WTC11 (cell line): ENCODE results near the gene WDPCP. TPM values are rescaled to one million over a fixed set of nuclear protein-coding genes. Genes with fewer than 3 reads are reported as not detected.

Experiments
- ATAC-seq: fragments of 200-7000 bp; cut with Tn5 transposase; 2 replicates; pipeline ENCODE4 v1.10.0; 2021; ENCODE audit warnings: mild to moderate bottlenecking, moderate library complexity
- CTCF ChIA-PET: fragments of 300-600 bp; sonication (Branson Sonifier 250); formaldehyde crosslinking; loops from one replicate; lab custom pipeline; 2021; ENCODE audit warnings: antibody characterized with exemption; lab: Charles Lee
- POLR2A ChIA-PET: fragments of 350-600 bp; sonication (Branson Sonifier 250); formaldehyde crosslinking; loops from one replicate; lab custom pipeline; 2021; ENCODE audit warnings: antibody characterized with exemption; lab: Charles Lee
- DNase-seq: peaks from one replicate; pipeline ENCODE4 v3.0.0; 2021; ENCODE audit warnings: low spot score
- H3K27ac Mint-ChIP-seq: 2 replicates; pipeline ENCODE4 v1.8.0; 2021; ENCODE audit warnings: mixed read lengths
- H3K27me3 Mint-ChIP-seq: 2 replicates; pipeline ENCODE4 v1.8.0; 2021; ENCODE audit warnings: low read depth, mild to moderate bottlenecking, moderate library complexity, mixed read lengths
- H3K36me3 Mint-ChIP-seq: 2 replicates; pipeline ENCODE4 v1.8.0; 2021; ENCODE audit warnings: mixed read lengths
- H3K4me1 Mint-ChIP-seq: 2 replicates; pipeline ENCODE4 v1.8.0; 2022; ENCODE audit warnings: mixed read lengths
- H3K4me3 Mint-ChIP-seq: 2 replicates; pipeline ENCODE4 v1.8.0; 2021; ENCODE audit warnings: mild to moderate bottlenecking, moderate library complexity, mixed read lengths
- H3K9me3 Mint-ChIP-seq: 2 replicates; pipeline ENCODE4 v1.8.0; 2021; ENCODE audit warnings: mixed read lengths
- AR ChIP-seq: fragments of 250-450 bp; sonication (Bioruptor Pico); IDR thresholded peaks from 2 replicates; pipeline ENCODE4 v1.9.0; 2021; ENCODE audit warnings: mild to moderate bottlenecking
- ATF3 ChIP-seq: sonication (generic); formaldehyde crosslinking; conservative IDR thresholded peaks from 2 replicates; pipeline ENCODE4 v1.8.1; 2022; ENCODE audit warnings: mild to moderate bottlenecking, missing genetic modification reagents
- CBFB ChIP-seq: sonication (generic); formaldehyde crosslinking; IDR thresholded peaks from 2 replicates; pipeline ENCODE4 v1.8.1; 2022; ENCODE audit warnings: mild to moderate bottlenecking, low read depth, missing genetic modification reagents
- ELF4 ChIP-seq: sonication (generic); formaldehyde crosslinking; IDR thresholded peaks from 2 replicates; pipeline ENCODE4 v1.8.1; 2022; ENCODE audit warnings: low read depth, mild to moderate bottlenecking, moderate library complexity, missing genetic modification reagents
- ERG ChIP-seq: fragments of 250-450 bp; sonication (Bioruptor Pico); IDR thresholded peaks from 2 replicates; pipeline ENCODE4 v1.8.0; 2021; ENCODE audit warnings: mild to moderate bottlenecking
- ETV6 ChIP-seq: sonication (generic); formaldehyde crosslinking; IDR thresholded peaks from 2 replicates; pipeline ENCODE4 v1.8.1; 2022; ENCODE audit warnings: mild to moderate bottlenecking, missing genetic modification reagents
- JAZF1 ChIP-seq: fragments of 250-450 bp; sonication (Bioruptor Pico); IDR thresholded peaks from 2 replicates; pipeline ENCODE4 v1.9.0; 2021; ENCODE audit warnings: moderate library complexity, mild to moderate bottlenecking, inconsistent platforms
- MAX ChIP-seq: sonication (generic); formaldehyde crosslinking; IDR thresholded peaks from 2 replicates; pipeline ENCODE4 v1.8.0; 2022; ENCODE audit warnings: mild to moderate bottlenecking, missing genetic modification reagents
- PREB ChIP-seq: sonication (generic); formaldehyde crosslinking; IDR thresholded peaks from 2 replicates; pipeline ENCODE4 v1.8.1; 2022; ENCODE audit warnings: mild to moderate bottlenecking, missing genetic modification reagents, moderate library complexity, borderline replicate concordance
- PRRX2 ChIP-seq: fragments of 250-450 bp; sonication (Bioruptor Pico); IDR thresholded peaks from 2 replicates; pipeline ENCODE4 v1.8.0; 2021; ENCODE audit warnings: mild to moderate bottlenecking
- RORB ChIP-seq: fragments of 250-450 bp; sonication (Bioruptor Pico); IDR thresholded peaks from 2 replicates; pipeline ENCODE4 v1.9.0; 2021; ENCODE audit warnings: mild to moderate bottlenecking
- SMAD3 ChIP-seq: sonication (generic); formaldehyde crosslinking; IDR thresholded peaks from 2 replicates; pipeline ENCODE4 v1.8.0; 2022; ENCODE audit warnings: missing genetic modification reagents, mild to moderate bottlenecking, borderline replicate concordance
- SOX15 ChIP-seq: fragments of 250-450 bp; sonication (Bioruptor Pico); IDR thresholded peaks from 2 replicates; pipeline ENCODE4 v1.9.0; 2021; ENCODE audit warnings: mild to moderate bottlenecking
- TCF7 ChIP-seq: sonication (generic); formaldehyde crosslinking; IDR thresholded peaks from 2 replicates; pipeline ENCODE4 v1.8.0; 2022; ENCODE audit warnings: mild to moderate bottlenecking, low read depth, missing genetic modification reagents, moderate library complexity
- TEAD1 ChIP-seq: sonication (generic); formaldehyde crosslinking; IDR thresholded peaks from 2 replicates; pipeline ENCODE4 v1.8.0; 2022; ENCODE audit warnings: mild to moderate bottlenecking, missing genetic modification reagents
- ZNF281 ChIP-seq: sonication (generic); formaldehyde crosslinking; IDR thresholded peaks from 2 replicates; pipeline ENCODE4 v1.8.0; 2023; ENCODE audit warnings: mild to moderate bottlenecking, missing genetic modification reagents
- ZNF423 ChIP-seq: fragments of 250-450 bp; sonication (Bioruptor Pico); IDR thresholded peaks from 2 replicates; pipeline ENCODE4 v2.1.2; 2022; ENCODE audit warnings: mild to moderate bottlenecking, moderate library complexity
- ZNF512 ChIP-seq: sonication (generic); formaldehyde crosslinking; IDR thresholded peaks from 2 replicates; pipeline ENCODE4 v1.8.1; 2022; ENCODE audit warnings: missing genetic modification reagents, borderline replicate concordance
- ZNF532 ChIP-seq: fragments of 250-450 bp; sonication (Bioruptor Pico); IDR thresholded peaks from 2 replicates; pipeline ENCODE4 v1.9.0; 2021; ENCODE audit warnings: mild to moderate bottlenecking, borderline replicate concordance
- total RNA-seq: library from RNA; stranded (reverse); gene quantifications from 3 replicates; pipeline ENCODE4 v1.2.3, GENCODE V29; 2021

The WDPCP gene
- total RNA-seq, 1 experiment from 2014 or later: 10.9 TPM

GRCh38 chr2:63249161-63249560, 339.1 kb downstream of the WDPCP start (continued):
- TF ChIP-seq AR (CRISPR knock-in tag): no peak
- no peak for TF ChIP-seq ELF4 (CRISPR knock-in tag)
- no peak for TF ChIP-seq MAX (CRISPR knock-in tag)
- no peak for TF ChIP-seq PREB (CRISPR knock-in tag)
- TF ChIP-seq RORB (CRISPR knock-in tag): no peak
- TF ChIP-seq, all 79 proteins: peak for 0

- TF ChIP-seq SOX15 (no peak), ETV6 (CRISPR knock-in tag) (no peak), SMAD3 (CRISPR knock-in tag) (no peak), PRRX2 (no peak), ZNF532 (CRISPR knock-in tag) (no peak), CBFB (CRISPR knock-in tag) (no peak), ZNF512 (no peak)
- H3K9me3 Mint-ChIP-seq: no peaks in the 10 kb centered on the region
- no peak overlapping the region for H3K27ac Mint-ChIP-seq
- no peak for ATAC-seq
- no peak for DNase-seq
- ChIA-PET CTCF (no interaction called here), POLR2A (no interaction called here)
- no peak overlapping the region for H3K4me3 Mint-ChIP-seq
- no peaks in the 10 kb centered on the region for H3K36me3 Mint-ChIP-seq
- H3K4me1 Mint-ChIP-seq: peaks cover 10% of the 10 kb centered on the region
- H3K27me3 Mint-ChIP-seq: no peaks in the 10 kb centered on the region
Observed at GRCh38 chr2:63242747-63243146, 345.5 kb downstream of the WDPCP start.

GRCh38 chr2:63225964-63226686, 362.2 kb downstream of the WDPCP start:
- ATAC-seq (no peak), DNase-seq (no peak)
- Mint-ChIP-seq H3K27me3 (no peaks in the 10 kb centered on the region), H3K36me3 (peaks cover 12% of the 10 kb centered on the region), H3K9me3 (peaks cover 10% of the 10 kb centered on the region), H3K4me3 (no peak overlapping the region), H3K4me1 (no peaks in the 10 kb centered on the region), H3K27ac (no peak overlapping the region)
- POLR2A ChIA-PET: no interaction called here
- CTCF ChIA-PET: no interaction called here
- TF ChIP-seq ERG (CRISPR knock-in tag) (no peak), ATF3 (CRISPR knock-in tag) (no peak), TEAD1 (CRISPR knock-in tag) (no peak), ZNF423 (no peak), JAZF1 (no peak), TCF7 (CRISPR knock-in tag) (no peak), RORB (CRISPR knock-in tag) (no peak), ZNF281 (CRISPR knock-in tag) (no peak)
